ENCODE data around the gene MYO7A. TPM values are rescaled to one million over a fixed set of nuclear protein-coding genes. Genes with fewer than 3 reads are reported as not detected.

The MYO7A gene
- total and polyA plus RNA-seq, 2 of the 4 experiments (the other 2 are of a cell fraction): 0.02 TPM; not detected in 1

DNA sequence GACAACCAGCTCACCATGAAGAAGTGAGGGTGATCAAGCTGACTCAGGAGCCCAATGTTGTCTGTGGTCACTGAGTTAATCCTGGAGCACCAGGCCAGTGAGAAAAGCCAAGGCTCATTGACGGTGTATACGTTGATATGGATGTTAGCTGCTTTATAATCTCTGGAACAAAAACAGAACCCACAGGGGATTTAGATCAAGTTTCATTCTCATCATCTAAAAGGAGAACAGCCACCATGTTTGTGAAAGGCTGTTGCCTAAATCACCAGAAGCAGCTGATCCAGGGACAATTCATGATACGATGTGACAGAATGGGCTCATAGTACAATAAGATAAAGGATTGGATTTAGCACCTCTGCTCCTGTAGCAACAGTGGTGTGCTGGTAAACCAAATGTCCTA lies 105.0 kb downstream of the MYO7A start:
- intact Hi-C loops (cut with micrococcal nuclease) (loop anchor here (10.0 kb wide), 1 partner anchor 182 kb away; no protein-coding TSS in a partner anchor), dilution Hi-C loops (cut with HindIII; ENCODE audit: low sequenced_read_pairs, unreplicated experiment) (no loop called here), in situ Hi-C loops (cut with MboI; ENCODE audit: low sequenced_read_pairs) (no loop called here)
- no peak overlapping the region for H3K4ac ChIP-seq (ENCODE audit: low read depth, low read length)
- ChIA-PET POLR2A (ENCODE audit: unreplicated experiment) (no interaction called here), CTCF (interaction anchor here (0.6 kb wide), 1 partner anchor 315 kb away, joined by 3 read pairs; no protein-coding TSS in a partner anchor)
- no peaks in the 10 kb centered on the region for H3K4me1 ChIP-seq (ENCODE audit: control insufficient read depth, insufficient read depth, low read length)
- no peaks in the 10 kb centered on the region for H3K79me1 ChIP-seq (ENCODE audit: low read depth in 1 of 2, low read length in 2 of 2)
- H4K20me1 ChIP-seq (ENCODE audit: insufficient read depth, low read length): no peaks in the 10 kb centered on the region
- H3K36me3 ChIP-seq (ENCODE audit: control insufficient read depth, insufficient read depth, low read length): no peaks in the 10 kb centered on the region
- ATAC-seq (ENCODE audit: low read depth) (no peak), DNase-seq (no peak)
- no peak overlapping the region for H4K5ac ChIP-seq (ENCODE audit: low read depth, low read length)
- H2AK9ac ChIP-seq (replicated peaks; ENCODE audit: low read depth, low read length, poor library complexity): no peak overlapping the region
- no peak overlapping the region for H3K56ac ChIP-seq (ENCODE audit: extremely low read depth, insufficient read depth, low read length)
- no peaks in the 10 kb centered on the region for H3K27me3 ChIP-seq (ENCODE audit: control insufficient read depth, insufficient read depth, low read length)
- TF ChIP-seq MAFK (IDR thresholded peaks at IDR 0.05; ENCODE audit: low read depth, low read length): no peak
- no peak for TF ChIP-seq MXI1 (IDR thresholded peaks at IDR 0.05; ENCODE audit: borderline replicate concordance, low read depth, low read length)
- TF ChIP-seq, protein P1, sequence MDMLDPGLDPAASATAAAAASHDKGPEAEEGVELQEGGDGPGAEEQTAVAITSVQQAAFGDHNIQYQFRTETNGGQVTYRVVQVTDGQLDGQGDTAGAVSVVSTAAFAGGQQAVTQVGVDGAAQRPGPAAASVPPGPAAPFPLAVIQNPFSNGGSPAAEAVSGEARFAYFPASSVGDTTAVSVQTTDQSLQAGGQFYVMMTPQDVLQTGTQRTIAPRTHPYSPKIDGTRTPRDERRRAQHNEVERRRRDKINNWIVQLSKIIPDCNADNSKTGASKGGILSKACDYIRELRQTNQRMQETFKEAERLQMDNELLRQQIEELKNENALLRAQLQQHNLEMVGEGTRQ (IDR thresholded peaks at IDR 0.05; ENCODE audit: low read depth, low read length): no peak
- no peak for TF ChIP-seq NFE2L2 (IDR thresholded peaks at IDR 0.05; ENCODE audit: low read depth, low read length)
- TF ChIP-seq CHD1 (IDR thresholded peaks at IDR 0.05; ENCODE audit: low read depth, low read length): no peak
- no peak for TF ChIP-seq SMC3 (IDR thresholded peaks at IDR 0.05; ENCODE audit: low read depth, low read length)
- TF ChIP-seq RFX5 (IDR thresholded peaks at IDR 0.05; ENCODE audit: low read depth, low read length): no peak
- no peak for TF ChIP-seq POLR2A (IDR thresholded peaks at IDR 0.05; ENCODE audit: low read depth, low read length)
- no peak for TF ChIP-seq CEBPB (IDR thresholded peaks at IDR 0.05; ENCODE audit: low read depth, low read length)
- TF ChIP-seq MAZ (IDR thresholded peaks at IDR 0.05; ENCODE audit: borderline replicate concordance, low read depth, low read length): no peak
- TF ChIP-seq RCOR1 (IDR thresholded peaks at IDR 0.05; ENCODE audit: insufficient replicate concordance, low read length): no peak
- TF ChIP-seq RAD21 (IDR thresholded peaks at IDR 0.05; ENCODE audit: low read length): no peak
- TF ChIP-seq BHLHE40 (IDR thresholded peaks at IDR 0.05; ENCODE audit: low read depth, low read length): no peak
- no peak overlapping the region for H3K4me2 ChIP-seq (ENCODE audit: low read depth, low read length)
- H2BK20ac ChIP-seq (ENCODE audit: low read depth, low read length): no peak overlapping the region
- no peak overlapping the region for H3K4me3 ChIP-seq (ENCODE audit: insufficient read depth, low read depth, low read length)
- no peaks in the 10 kb centered on the region for H3K9me1 ChIP-seq (ENCODE audit: insufficient read depth, low read length)
- H3K9me3 ChIP-seq (ENCODE audit: control insufficient read depth, insufficient read depth, low read length): no peaks in the 10 kb centered on the region
- H3K23ac ChIP-seq (ENCODE audit: low read depth, low read length): no peak overlapping the region
- no peak overlapping the region for H3K14ac ChIP-seq (replicated peaks; ENCODE audit: low read depth, low read length)
- H3K18ac ChIP-seq (ENCODE audit: low read depth, low read length): no peak overlapping the region
- no peak overlapping the region for H4K91ac ChIP-seq (ENCODE audit: insufficient read depth, low read depth, low read length)
- H3K27ac ChIP-seq (ENCODE audit: insufficient read depth, low read length): no peak overlapping the region
- no peak overlapping the region for H3K9ac ChIP-seq (ENCODE audit: low read depth, low read length)
- H2AK5ac ChIP-seq (ENCODE audit: low read depth, low read length): no peak overlapping the region
- no CpG with 5 or more reads among the region's 3 CpGs for WGBS, 2 experiments (ENCODE audit: extremely low coverage in 2 of 2, insufficient read length in 1 of 2)
- no peak overlapping the region for H4K8ac ChIP-seq (ENCODE audit: low read depth in 2 of 2, low read length in 2 of 2)
- H2BK5ac ChIP-seq (ENCODE audit: low read depth, low read length, poor library complexity, severe bottlenecking): no peak overlapping the region
- no peak overlapping the region for H2AFZ ChIP-seq (replicated peaks; ENCODE audit: low read length, poor library complexity)
- H2BK120ac ChIP-seq (ENCODE audit: low read depth, low read length): no peak overlapping the region
- H2BK15ac ChIP-seq (ENCODE audit: low read depth, low read length): no peak overlapping the region
- BruUV-seq (replicated peaks): no TSS peak
